Panc1 (cell line): ENCODE measurements around the gene STON1. TPM values are rescaled to one million over a fixed set of nuclear protein-coding genes. Genes with fewer than 3 reads are reported as not detected.

Experiments used
- ATAC-seq: fragments of 200-7000 bp; cut with Tn5 transposase; 2 replicates; pipeline ENCODE4 v1.9.1; 2020; ENCODE audit warnings: mild to moderate bottlenecking, moderate library complexity
- BruUV-seq: library from RNA; stranded (reverse); fragments of 400-500 nt; replicated peaks from 2 replicates; lab custom pipeline; 2021; lab: Mats Ljungman, UMichigan
- CTCF ChIA-PET: fragments of 300-600 bp; sonication (Branson Sonifier 250); formaldehyde crosslinking; loops from one replicate; lab custom pipeline; 2022; ENCODE audit warnings: antibody characterized with exemption; lab: Charles Lee
- POLR2A ChIA-PET: fragments of 300-600 bp; sonication (Branson Sonifier 250); formaldehyde crosslinking; loops from one replicate; lab custom pipeline; 2022; ENCODE audit warnings: antibody characterized with exemption; lab: Charles Lee
- DNase-seq: peaks from one replicate; pipeline ENCODE4 v3.0.0-alpha.2; 2010; ENCODE audit warnings: low read depth, low spot score
- H3K27ac ChIP-seq: 2 replicates; pipeline ENCODE4 v1.5.1; 2011; ENCODE audit warnings: mild to moderate bottlenecking, low read length, inconsistent platforms
- H3K27me3 ChIP-seq: fragments of 200-500 bp; sonication (Bioruptor generic); 2 replicates; pipeline ENCODE4 v1.6.0; 2014; ENCODE audit warnings: low read length, inconsistent platforms; ENCODE audit not compliant: control insufficient read depth, insufficient read depth
- H3K36me3 ChIP-seq: fragments of 200-500 bp; sonication (Bioruptor generic); 2 replicates; pipeline ENCODE4 v1.5.1; 2014; ENCODE audit warnings: inconsistent platforms, mild to moderate bottlenecking, low read length, moderate library complexity; ENCODE audit not compliant: control insufficient read depth, insufficient read depth
- H3K4me1 ChIP-seq: 2 replicates; pipeline ENCODE4 v1.5.1; 2011; ENCODE audit warnings: inconsistent platforms, mild to moderate bottlenecking, low read length, moderate library complexity; ENCODE audit not compliant: control insufficient read depth, insufficient read depth
- H3K4me3 ChIP-seq, 2 experiments: 2 replicates each; pipeline ENCODE4 v1.5.1; 2011 to 2012; ENCODE audit warnings: low read depth in 2 of 2, low read length in 2 of 2, mild to moderate bottlenecking in 2 of 2, inconsistent platforms in 1 of 2, moderate library complexity in 1 of 2
- H3K9me3 ChIP-seq: fragments of 200-500 bp; sonication (Bioruptor generic); 2 replicates; pipeline ENCODE4 v1.5.1; 2014; ENCODE audit warnings: low read depth, mild to moderate bottlenecking, inconsistent platforms, low read length, moderate library complexity; ENCODE audit not compliant: control insufficient read depth, insufficient read depth
- CTCF ChIP-seq: fragments of 450-650 bp; IDR thresholded peaks from 2 replicates; pipeline ENCODE4 v1.5.1; 2017; ENCODE audit warnings: mild to moderate bottlenecking
- POLR2AphosphoS5 ChIP-seq: IDR thresholded peaks from 2 replicates; pipeline ENCODE4 v1.6.1; 2012; ENCODE audit warnings: mild to moderate bottlenecking, low read depth, low read length, moderate library complexity
- REST ChIP-seq, 2 experiments: IDR thresholded peaks; 2 replicates each; pipeline ENCODE4 v1.6.1; 2011 to 2012; ENCODE audit warnings: low read depth in 2 of 2, control low read depth in 1 of 2, low read length in 1 of 2, mild to moderate bottlenecking in 1 of 2, moderate library complexity in 1 of 2; ENCODE audit not compliant: insufficient read depth in 1 of 2
- SIN3A ChIP-seq: IDR thresholded peaks from 2 replicates; pipeline ENCODE4 v1.6.1; 2012; ENCODE audit warnings: low read depth, mild to moderate bottlenecking, low read length, moderate library complexity, borderline replicate concordance; ENCODE audit not compliant: insufficient read depth
- TCF7L2 ChIP-seq: IDR thresholded peaks from 2 replicates; pipeline ENCODE4 v1.6.1; 2011; ENCODE audit warnings: mild to moderate bottlenecking, low read depth, low read length, inconsistent platforms
- in situ Hi-C: cut with HindIII; loops from 2 replicates; pipeline ENCODE4 v1.10.0; 2016; ENCODE audit warnings: low sequenced_read_pairs, low pct_unique_long_range_greater_than_20kb
- intact Hi-C: fragments of 100-400 bp; cut with micrococcal nuclease; formaldehyde crosslinking; loops from one replicate; pipeline ENCODE4 v1.10.0; 2022; ENCODE audit not compliant: unreplicated experiment
- total RNA-seq: library from RNA; stranded (reverse); gene quantifications from one replicate; pipeline ENCODE4 v1.2.1, GENCODE V29; 2021; ENCODE audit not compliant: unreplicated experiment

Gene STON1
- total RNA-seq, 1 experiment from 2014 or later, result 0.92 TPM

GRCh38 chr2:48583961-48584360, 54.0 kb downstream of the STON1 start:
- Histone ChIP-seq H3K36me3 (no peaks in the 10 kb centered on the region), H3K27me3 (no peaks in the 10 kb centered on the region), H3K4me3 (no peak overlapping the region), H3K4me1 (no peaks in the 10 kb centered on the region), H3K27ac (no peak overlapping the region), H3K9me3 (no peaks in the 10 kb centered on the region)
- ATAC-seq (no peak), DNase-seq (no peak)
- intact Hi-C loops, result no loop called here
- no TSS peak for BruUV-seq
- no peak for TF ChIP-seq SIN3A
- TF ChIP-seq CTCF, result no peak
- no peak for TF ChIP-seq TCF7L2
- ChIA-PET CTCF (interaction anchor here (0.6 kb wide), 1 partner anchor 95 kb away, joined by 6 read pairs; no protein-coding TSS in a partner anchor), POLR2A (no interaction called here)
- in situ Hi-C loops, result no loop called here

- ATAC-seq, result no peak
- TF ChIP-seq SIN3A (no peak), TCF7L2 (no peak), POLR2AphosphoS5 (no peak), REST (IDR thresholded peaks at IDR 0.05; ENCODE audit: insufficient read depth in 1 of 2, low read depth in 2 of 2, low read length in 1 of 2) (no peak), CTCF (no peak)
- Histone ChIP-seq H3K27ac (no peak overlapping the region), H3K4me3 (no peak overlapping the region), H3K36me3 (no peaks in the 10 kb centered on the region), H3K27me3 (no peaks in the 10 kb centered on the region), H3K9me3 (no peaks in the 10 kb centered on the region), H3K4me1 (no peaks in the 10 kb centered on the region)
- in situ Hi-C loops, result no loop called here
- BruUV-seq, result no TSS peak
- ChIA-PET POLR2A (no interaction called here), CTCF (interaction anchor here (0.6 kb wide), 1 partner anchor 95 kb away, joined by 6 read pairs; no protein-coding TSS in a partner anchor)
- no peak for DNase-seq
- intact Hi-C loops, result no loop called here
Observed at GRCh38 chr2:48584551-48584950, 54.6 kb downstream of the STON1 start.
